Fibroblast of mammary gland (primary cell): ENCODE measurements around the gene MNAT1.

ENCODE experiments used
- DNase-seq: peaks from one replicate; pipeline ENCODE4 v3.0.0-alpha.2; 2010; ENCODE audit warnings: low read depth
- H3K4me3 ChIP-seq: 2 replicates; pipeline ENCODE4 v1.5.1; 2011; ENCODE audit warnings: low read depth, mild to moderate bottlenecking, low read length, moderate library complexity; ENCODE audit not compliant: control insufficient read depth
- CTCF ChIP-seq: conservative IDR thresholded peaks from 2 replicates; pipeline ENCODE4 v1.5.1; 2011; ENCODE audit warnings: low read depth, low read length, inconsistent platforms; ENCODE audit not compliant: control insufficient read depth, insufficient read depth

MNAT1 gene

GRCh38 chr14:60734465-60735242, at the start of gene MNAT1:
Gene MNAT1 (plus strand): TSS chr14:60734761. CDS start chr14:60734863, 102 bp downstream.
- H3K4me3 ChIP-seq = peak within 1 kb of the TSS; percentile 91
- TF ChIP-seq CTCF = no peak
- peak; percentile 85 for DNase-seq

GRCh38 chr14:60686865-60687264, 47.7 kb upstream of the MNAT1 start:
- TF ChIP-seq CTCF = no peak
- DNase-seq = no peak
- H3K4me3 ChIP-seq = no peak overlapping the region

- no peak for TF ChIP-seq CTCF
- no peak for DNase-seq
- H3K4me3 ChIP-seq = no peak overlapping the region
Observed at GRCh38 chr14:60691383-60692113, 43.0 kb upstream of the MNAT1 start.

- no peak overlapping the region for H3K4me3 ChIP-seq
- DNase-seq = no peak
- no peak for TF ChIP-seq CTCF
Observed at GRCh38 chr14:60695327-60695726, 39.2 kb upstream of the MNAT1 start.

- no peak for DNase-seq
- no peak overlapping the region for H3K4me3 ChIP-seq
- TF ChIP-seq CTCF = no peak
Observed at GRCh38 chr14:60700598-60700997, 34.0 kb upstream of the MNAT1 start.

GRCh38 chr14:60705100-60705499, 29.5 kb upstream of the MNAT1 start:
- DNase-seq = no peak
- H3K4me3 ChIP-seq = no peak overlapping the region
- TF ChIP-seq CTCF = no peak
